ENCODE data around the gene ATP5PO.

GRCh38 chr21:33897098-33897497 is 18.5 kb downstream of the ATP5PO start:
- no peak for TF ChIP-seq CTCF (optimal IDR thresholded peaks at IDR 0.05 in 1 of 3, IDR thresholded peaks at IDR 0.05 in 1 of 3, conservative IDR thresholded peaks at IDR 0.05 in 1 of 3; ENCODE audit: extremely low read depth in 1 of 3, insufficient read depth in 2 of 3, low read length in 3 of 3)
- TF ChIP-seq EZH2 (IDR thresholded peaks at IDR 0.05; ENCODE audit: low read length): no peak
